IPS-NIHi7 (cell line): ENCODE data around the gene NIN.

ENCODE experiments used
- DNase-seq: peaks from one replicate; pipeline ENCODE4 v3.0.0; 2012; ENCODE audit warnings: mixed read lengths; ENCODE audit errors: extremely low spot score

NIN gene, protein sequence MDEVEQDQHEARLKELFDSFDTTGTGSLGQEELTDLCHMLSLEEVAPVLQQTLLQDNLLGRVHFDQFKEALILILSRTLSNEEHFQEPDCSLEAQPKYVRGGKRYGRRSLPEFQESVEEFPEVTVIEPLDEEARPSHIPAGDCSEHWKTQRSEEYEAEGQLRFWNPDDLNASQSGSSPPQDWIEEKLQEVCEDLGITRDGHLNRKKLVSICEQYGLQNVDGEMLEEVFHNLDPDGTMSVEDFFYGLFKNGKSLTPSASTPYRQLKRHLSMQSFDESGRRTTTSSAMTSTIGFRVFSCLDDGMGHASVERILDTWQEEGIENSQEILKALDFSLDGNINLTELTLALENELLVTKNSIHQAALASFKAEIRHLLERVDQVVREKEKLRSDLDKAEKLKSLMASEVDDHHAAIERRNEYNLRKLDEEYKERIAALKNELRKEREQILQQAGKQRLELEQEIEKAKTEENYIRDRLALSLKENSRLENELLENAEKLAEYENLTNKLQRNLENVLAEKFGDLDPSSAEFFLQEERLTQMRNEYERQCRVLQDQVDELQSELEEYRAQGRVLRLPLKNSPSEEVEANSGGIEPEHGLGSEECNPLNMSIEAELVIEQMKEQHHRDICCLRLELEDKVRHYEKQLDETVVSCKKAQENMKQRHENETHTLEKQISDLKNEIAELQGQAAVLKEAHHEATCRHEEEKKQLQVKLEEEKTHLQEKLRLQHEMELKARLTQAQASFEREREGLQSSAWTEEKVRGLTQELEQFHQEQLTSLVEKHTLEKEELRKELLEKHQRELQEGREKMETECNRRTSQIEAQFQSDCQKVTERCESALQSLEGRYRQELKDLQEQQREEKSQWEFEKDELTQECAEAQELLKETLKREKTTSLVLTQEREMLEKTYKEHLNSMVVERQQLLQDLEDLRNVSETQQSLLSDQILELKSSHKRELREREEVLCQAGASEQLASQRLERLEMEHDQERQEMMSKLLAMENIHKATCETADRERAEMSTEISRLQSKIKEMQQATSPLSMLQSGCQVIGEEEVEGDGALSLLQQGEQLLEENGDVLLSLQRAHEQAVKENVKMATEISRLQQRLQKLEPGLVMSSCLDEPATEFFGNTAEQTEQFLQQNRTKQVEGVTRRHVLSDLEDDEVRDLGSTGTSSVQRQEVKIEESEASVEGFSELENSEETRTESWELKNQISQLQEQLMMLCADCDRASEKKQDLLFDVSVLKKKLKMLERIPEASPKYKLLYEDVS (N-terminal part only)

DNA sequence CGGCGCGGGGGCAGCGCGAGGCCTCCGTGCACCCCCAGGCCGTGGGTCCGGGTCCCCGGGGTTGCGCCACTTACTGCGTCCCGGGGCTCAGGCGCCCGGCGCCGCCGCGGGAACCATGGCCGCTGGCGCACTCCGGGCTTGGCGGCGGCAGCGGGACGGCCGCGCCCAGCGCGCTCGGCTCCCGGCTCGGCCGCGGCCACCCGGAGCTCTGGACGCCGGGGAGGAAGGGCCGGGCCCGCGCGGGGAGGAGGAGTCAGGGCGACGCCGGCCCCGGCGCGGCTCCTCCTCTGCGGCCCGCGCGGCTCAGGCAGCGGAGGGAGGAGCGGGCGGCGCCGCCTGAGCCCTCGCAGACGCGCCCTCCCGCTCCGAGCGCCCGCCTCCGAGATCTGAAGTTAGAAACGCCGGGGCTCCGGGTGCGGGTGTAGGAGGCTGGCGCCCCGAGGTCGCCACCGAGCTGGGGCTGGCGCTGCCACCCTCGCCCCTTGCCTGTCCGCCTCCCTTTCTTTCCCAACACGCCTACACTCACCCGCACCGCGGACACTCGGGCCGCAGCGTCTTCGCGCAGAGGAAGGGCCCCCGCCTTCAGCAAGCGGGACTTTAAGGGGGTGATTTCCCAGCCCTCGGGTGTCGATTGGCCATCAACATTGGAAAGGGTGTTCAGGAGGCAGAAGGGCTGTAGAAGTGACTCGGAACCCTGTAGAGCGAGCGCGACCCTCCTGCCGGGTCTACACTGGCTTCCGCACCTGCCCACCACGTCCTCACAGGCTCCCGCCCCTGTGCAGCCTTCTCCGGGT, at the start of gene NIN:
Gene NIN, minus strand, starts transcription at position 231 of the 794 bp plus-strand sequence. CDS start 9,106 bp downstream, outside the sequence.
- DNase-seq: peak; percentile 78

DNA sequence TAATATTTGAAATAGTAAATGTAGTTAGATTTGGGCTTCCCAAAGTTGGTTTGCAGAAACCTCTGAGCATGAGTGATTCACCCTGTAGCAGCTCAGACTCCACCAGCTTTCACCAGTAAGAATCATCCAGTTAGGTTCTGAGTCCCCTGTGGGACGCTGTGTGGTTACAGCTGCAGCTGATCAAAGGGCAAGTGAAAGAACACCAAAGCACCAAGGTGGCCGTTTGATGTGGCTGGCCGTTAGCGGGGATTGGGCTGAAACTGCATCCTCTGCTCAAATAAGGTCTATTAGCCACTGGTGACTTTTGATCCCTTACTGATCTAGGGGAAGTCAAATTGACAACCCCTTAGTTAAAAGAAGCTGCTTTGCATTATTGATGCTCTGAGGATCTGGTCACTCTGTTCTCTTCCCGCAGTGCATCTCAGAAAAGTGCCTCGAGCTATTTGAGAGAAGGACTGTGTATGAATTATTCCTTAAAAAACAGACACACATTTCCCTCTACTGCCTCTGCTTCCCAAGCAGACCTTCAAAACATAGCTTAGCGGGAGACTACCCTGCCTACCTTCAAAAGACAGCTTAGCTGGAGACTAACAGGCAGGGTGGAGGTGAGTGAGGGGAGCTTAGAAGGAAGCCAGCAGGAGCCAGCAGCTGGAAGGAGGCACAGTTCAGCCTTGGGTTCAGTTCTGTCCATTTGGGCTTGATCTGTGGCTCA, 44.6 kb upstream of the NIN start:
- no peak for DNase-seq

DNA sequence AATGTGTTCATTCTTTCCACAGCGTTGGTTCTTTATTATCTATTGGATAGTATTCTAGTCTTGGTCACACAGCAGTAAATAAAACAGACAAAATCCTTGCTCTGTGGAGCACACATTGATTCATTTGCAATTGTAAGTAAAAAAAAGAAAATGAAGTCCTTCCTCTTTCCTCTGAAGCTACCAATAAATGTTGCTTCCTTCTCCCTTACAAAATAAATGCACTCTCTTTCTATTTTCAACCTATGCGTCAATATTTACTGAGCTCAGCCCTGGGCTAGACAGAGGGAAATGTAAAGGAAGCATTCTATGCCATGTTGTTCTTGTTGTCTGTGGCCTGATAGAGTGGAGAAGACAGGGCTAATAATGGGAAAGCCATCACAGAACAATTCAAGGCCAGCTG, 43.8 kb upstream of the NIN start:
- no peak for DNase-seq

DNA sequence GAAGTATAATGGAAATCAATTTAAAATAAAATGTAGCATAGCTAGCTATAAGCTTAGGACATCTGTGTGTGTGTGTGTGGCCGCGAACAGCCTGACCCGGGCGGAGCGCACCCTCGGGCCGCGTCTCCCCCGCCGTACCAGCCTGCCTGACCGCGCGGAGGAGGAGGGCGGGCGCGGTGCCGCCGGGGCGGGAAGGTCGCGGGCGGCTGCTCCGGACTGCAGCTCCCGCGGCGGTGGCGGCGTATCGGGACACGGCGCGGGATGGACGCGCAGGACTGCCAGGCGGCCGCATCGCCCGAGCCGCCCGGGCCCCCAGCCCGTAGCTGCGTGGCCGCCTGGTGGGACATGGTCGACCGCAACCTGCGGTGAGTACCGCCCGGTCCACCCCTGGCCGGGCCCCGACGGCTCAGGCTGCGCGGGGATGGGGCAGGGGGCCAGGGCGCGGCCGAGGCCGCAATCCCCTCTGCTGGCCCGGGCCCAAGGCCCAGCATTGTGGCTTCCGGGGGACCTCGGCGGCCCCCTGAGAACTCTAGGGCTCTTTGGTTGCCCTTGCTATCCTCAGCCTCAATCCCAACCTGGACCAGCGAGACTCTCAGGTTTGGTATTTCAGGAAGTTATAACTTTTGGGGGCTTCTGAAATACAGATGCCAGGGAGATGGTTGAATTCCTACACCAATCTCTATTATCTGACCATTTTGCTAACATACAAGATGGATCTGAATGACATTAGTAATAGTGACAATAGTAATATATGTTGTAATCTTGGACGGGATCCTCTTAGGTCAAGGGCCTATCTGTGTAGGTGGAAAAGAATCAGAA, 41.2 kb upstream of the NIN start, which contains the start of gene ABHD12B:
Gene ABHD12B, plus strand, starts transcription at position 140 of the 819 bp plus-strand sequence. Its CDS starts 122 bp downstream, at position 262.
- peak; percentile 36 for DNase-seq

DNA sequence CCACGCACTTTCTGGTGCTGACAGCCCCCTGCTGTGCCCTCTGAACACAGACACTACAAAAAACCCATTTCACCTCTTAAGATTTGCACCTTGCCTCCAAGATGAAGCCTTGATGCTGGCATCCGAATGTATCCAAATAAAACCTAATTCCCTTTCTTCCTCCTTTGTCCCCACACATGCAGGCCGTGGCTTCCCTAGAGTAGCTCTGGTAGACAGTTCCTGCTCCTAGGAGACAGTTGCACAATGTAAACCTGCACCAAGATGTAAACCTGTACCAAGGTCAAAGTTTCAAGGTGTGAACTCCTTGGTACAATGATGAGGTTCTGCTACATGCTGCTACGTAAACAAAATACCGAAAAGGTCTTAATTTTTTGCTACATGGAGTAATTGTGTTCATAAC, 40.3 kb upstream of the NIN start:
- no peak for DNase-seq

DNA sequence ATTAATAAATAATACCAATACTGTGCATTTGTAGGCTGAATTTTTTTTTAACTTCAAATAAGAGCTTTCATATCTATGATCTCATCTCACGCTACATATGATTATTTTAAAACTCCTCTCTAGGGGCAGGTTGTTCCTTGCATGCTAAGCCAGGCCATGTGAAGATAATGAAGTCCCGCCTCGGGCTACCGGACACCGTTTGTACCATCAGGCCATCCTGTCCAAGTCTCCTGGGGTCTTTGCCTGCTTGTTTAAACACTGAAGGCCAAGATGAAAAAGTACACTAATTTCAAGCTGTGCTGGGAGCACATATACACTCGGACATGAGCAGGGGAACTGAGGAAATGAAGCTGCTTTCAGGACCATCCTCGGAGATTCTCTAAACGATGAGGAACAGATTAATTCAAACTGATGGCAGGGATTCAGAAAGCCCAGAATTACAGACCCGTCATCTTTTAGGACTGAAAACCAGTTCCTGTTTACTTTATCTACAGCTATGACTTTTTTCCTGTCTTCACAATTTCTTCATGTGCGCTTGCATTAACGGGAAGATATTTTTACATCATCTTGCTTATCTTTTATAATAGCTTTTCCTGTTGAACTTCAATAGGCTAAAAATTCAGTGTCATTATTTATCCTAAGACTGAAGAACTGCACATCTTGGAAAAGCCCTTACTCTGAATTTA, 34.6 kb upstream of the NIN start:
- no peak for DNase-seq

DNA sequence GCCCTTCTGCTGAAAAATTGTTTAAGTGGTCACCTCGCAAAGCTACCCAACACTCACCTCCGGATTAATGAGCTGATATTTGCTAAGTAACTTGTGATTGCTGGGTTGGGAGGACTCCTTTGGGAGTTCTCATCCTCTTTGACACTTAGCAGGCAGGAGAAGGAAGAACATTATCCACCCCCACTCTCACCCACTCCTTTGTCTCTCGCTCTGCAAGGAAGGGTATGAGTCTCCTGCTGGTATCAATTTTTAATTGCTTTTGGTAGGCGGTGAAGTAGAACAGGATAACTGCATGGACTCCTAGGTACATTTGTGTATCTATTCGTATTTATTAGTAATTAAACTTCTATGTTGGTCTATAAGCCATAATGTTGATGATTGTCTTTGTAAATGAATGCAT, 34.0 kb upstream of the NIN start:
- DNase-seq: no peak

DNA sequence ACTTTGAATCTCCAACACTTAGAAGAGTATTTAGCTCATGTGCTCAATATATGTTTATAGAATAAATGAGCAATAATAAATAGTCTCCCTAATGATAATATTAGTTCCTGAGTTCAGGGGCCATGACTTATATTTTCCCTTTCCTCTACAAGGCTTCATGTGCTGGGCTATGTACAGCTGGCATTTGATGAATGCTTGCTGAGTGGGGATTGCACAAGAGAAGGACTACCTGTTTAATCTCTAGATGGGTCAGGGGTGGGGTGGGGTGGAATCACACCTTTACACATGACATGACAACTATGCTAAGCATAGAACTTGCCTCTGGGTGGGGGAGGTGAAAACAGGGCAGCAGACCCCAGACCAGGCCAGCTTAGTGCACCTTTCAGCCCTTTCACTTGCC, 33.3 kb upstream of the NIN start:
- DNase-seq: no peak

DNA sequence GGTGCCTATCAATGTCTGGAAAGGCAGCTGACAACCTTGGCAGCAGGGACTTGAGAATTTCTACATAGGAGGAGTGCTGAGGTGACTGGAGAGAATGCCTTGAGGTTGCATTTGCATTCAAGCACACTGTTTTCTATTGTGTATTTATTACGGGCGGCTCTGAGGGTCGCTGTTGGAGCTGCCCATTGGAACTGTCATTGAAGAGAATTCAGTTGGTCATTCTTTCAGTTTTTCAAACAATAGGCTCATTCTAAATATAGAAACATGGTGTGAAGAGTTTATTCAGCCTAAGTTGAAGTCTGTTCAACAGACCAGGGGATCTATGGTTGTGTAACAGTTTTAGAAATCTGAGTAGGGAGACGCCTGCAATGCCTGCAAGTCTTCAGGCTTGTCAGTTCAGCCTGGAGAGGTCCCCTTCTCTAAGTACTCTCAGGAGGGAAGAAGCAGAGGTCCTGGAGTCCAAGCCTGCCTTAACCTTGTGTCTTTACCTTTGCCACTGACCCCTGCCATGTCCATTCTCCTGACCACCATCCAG, 31.1 kb upstream of the NIN start:
- no peak for DNase-seq

DNA sequence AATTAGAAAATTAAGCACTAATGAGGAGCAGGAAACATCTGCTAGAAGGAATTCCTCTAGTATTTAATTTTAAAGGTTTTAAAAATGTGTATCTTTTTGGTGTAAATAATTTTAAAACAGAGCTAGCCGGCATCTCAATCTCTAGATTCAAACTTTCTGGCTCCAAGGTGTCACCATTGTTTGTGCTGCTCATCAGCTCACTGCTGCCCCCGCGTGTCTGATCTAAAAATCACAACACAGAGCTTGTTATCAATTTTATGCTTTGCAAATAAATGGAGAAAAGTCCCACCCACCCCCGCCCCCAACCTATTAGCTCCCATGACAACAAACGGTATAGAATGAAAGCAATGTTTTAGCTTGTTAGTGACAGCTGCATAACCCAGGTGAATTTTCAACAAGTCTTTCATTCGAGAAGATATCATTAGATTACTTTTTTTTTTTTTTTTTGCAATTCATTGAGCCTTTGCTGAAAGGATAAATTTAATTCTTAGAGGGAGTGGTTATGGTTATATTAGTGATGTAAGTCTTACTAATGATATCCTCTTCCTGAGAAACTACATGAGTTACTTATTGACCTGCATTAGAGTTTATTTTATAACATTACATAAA, 29.6 kb upstream of the NIN start:
- DNase-seq: peak; percentile 85

DNA sequence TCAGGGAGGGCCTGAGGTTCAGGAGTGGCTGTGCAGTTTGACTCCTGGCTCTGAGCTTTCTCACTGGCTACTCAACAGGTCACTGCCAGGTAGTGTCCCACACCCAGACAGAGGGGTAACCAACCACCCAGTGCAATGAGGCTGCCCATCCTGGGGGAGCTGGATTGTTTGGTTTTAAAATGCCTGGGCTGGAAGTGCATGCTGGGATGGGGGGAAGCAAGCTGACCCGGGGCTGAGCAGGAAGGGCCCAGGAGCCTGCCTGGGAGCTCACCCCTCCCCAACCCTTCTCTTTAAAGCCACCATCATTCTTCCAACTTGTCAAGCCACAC, 28.3 kb upstream of the NIN start:
- DNase-seq: no peak

DNA sequence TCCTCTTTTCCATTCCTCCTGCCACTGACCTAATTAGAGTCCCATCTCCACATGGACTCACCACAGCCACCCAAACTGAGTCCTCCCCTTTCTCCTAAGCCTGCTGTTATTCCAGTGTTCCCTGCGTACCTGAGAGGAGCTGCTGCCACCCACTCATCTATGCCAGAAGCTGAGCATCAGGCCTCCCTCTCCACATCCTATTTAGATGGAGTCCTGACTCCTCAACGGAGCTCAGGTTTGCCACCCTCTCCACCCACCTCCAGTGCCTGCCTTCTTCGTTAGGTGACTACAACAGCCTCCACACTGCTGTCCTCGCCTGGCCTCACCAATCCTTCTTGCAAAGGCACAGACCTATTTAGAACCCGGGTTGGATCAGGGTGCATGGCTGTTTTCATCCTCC, 25.7 kb upstream of the NIN start:
- DNase-seq: no peak

DNA sequence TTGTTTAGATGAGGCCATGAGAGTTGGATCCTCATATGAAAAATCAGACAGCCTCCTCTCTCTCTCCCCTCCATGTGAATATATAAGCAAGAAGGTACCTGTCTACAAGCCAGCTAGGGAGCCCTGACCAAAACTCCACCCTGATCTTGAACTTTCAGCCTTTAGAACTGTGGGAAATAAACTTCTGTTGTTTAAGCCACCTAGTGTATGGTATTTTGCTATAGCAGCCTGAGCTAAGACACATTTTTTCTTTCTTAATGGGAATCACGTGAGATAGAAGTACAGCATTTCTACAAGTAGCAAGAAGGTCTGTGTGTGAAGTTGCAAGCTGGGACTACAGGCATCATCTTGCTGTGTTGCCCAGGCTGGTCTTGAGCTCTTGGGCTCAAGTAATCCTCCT, 24.6 kb upstream of the NIN start:
- no peak for DNase-seq

DNA sequence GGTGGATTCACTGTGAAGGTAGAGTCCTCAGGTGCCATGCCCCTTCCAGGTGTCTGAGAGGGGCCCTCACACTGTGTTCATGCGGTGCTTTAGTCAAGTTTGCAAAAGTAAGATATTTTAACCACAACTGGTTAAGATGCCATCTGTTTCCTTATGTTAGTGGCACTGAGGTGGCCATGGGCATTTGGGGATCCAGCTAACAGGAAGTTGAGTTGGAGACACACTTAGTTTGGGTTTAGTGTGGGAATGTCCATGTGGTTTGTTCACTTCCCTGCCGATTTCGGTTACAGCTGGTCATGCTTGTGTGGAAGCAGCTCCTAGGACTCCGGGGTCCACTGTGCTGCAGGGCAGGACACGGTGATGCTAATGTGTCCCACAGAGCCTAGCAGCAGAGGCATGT, 23.6 kb upstream of the NIN start:
- no peak for DNase-seq

DNA sequence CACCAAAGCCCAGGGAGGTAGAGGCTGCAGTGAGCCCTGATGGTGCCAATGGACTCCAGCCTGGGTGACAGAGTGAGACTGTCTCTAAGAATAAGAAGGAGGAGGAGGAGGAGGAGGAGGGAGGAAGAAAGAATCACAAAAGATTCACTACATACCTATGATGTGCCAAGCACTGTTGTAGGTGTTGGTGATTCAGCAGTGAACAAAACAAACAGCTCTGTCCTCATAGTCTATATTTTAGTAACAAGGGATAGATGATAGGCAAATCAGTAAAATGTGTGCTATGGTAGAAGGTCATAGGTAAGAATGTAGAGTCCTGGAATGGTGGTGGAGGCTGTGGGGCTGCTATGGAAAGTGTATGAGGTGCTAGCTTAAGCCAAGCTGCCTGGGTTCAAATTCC, 22.9 kb upstream of the NIN start:
- DNase-seq: no peak

DNA sequence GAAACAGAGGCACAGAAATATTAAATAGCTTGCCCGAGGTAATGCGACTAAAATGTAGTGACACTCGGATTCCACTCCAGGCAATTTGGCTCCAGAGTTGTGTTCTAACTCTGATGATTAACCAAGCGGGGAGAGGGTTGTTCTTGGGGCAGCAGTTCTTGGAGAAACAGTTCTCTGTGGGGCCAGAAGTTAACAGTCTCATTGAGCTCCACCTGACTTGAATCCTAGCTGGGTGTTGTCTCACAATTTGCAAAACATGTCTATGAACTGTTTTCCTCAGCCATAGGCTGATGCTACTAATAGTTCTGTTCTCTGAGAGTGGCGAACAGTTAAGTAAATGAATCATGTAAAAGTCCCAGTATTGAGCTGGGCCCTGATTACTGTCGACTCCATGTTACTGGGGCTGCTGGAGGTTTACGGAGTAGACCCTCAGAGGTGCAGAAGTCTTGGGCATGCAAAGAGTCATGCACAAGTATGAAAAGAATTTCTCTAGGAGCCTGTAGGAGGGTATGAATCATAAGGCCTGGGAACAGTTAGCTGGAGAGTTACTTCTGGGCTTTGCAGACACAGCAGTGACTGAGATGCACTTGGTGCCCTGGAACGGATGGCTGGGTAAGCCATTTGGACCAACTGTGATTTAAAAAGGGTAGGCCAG, 15.4 kb upstream of the NIN start:
- DNase-seq: no peak

DNA sequence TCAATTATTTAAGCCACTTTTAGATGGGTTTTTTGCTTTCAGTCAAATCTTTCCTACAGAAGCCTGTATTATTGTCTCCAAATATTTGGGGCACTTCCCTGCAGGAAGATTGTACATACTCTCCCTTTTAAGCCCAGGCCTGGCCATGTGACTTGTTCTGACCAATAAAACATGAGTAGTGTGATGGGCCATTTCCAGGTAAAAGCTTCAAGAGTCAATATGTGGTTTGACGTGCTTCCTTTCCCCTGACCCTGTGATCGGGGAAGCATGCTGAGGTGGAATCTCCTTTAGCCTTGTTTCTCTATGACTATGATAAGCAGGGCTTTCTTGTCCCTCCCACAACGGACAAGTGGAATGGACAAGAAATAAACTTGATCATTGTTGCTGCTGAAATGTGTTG, 14.2 kb upstream of the NIN start:
- DNase-seq: no peak

DNA sequence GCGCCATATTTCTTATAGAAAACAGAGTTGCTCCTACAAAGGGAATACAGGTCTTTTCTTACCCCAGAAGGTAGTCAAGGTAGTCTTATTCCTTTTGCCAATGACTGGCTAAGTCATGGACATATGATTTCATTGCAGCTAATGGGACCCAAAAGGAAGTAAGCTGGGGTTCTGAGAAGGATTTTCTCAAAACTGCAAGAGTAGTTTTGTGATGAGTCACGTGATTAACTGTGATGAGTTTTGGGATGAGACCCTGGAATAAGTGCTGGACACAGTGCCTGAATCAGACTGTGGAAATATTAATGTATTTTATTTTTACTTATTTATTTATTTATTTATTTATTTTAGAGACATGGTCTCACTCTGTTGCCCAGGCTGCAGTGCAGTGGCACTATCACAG, 13.4 kb upstream of the NIN start:
- DNase-seq: no peak
